ENCODE results near the gene ZNF778. TPM values are rescaled to one million over a fixed set of nuclear protein-coding genes. Genes with fewer than 3 reads are reported as not detected.

Gene ZNF778
- polyA plus RNA-seq, 1 of the 3 experiments (the other 2 are of a cell fraction) = 10.8 TPM

GRCh38 chr16:89207993-89208392, 9.5 kb upstream of the ZNF778 start:
- Histone ChIP-seq H3K9me3 (no peaks in the 10 kb centered on the region), H3K27me3 (ENCODE audit: insufficient read depth) (peaks cover 62% of the 10 kb centered on the region), H3F3A (replicated peaks; ENCODE audit: insufficient read depth) (peaks cover 12% of the 10 kb centered on the region), H4K20me1 (ENCODE audit: insufficient read depth) (no peaks in the 10 kb centered on the region), H3K4me2 (no peak overlapping the region), H3K36me3 (replicated peaks in 1 of 2; ENCODE audit: control insufficient read depth in 1 of 2, insufficient read depth in 2 of 2, low read length in 1 of 2) (no peaks in the 10 kb centered on the region), H3K9me2 (no peaks in the 10 kb centered on the region), H2AFZ (ENCODE audit: low read depth) (no peak overlapping the region), H3K79me2 (ENCODE audit: insufficient read depth) (no peaks in the 10 kb centered on the region), H3K4me3 (ENCODE audit: low read depth in 2 of 2, low read length in 1 of 2) (no peak overlapping the region), H3K4me1 (ENCODE audit: control insufficient read depth in 1 of 2, insufficient read depth in 2 of 2, low read depth in 1 of 2, low read length in 1 of 2) (peaks cover 0 to 5% of the 10 kb centered on the region in 2 experiments; a peak in 1 of 4 replicates), H3K9ac (no peak overlapping the region), H3K27ac (ENCODE audit: low read depth in 2 of 2, low read length in 1 of 2) (no peak overlapping the region)
- ChIA-PET CTCF (interaction anchor here (1.3 to 1.5 kb wide), 2 partner anchors 8 to 470 kb away, joined by 4 to 5 read pairs; no protein-coding TSS in a partner anchor), POLR2A (no interaction called here)
- DNase-seq = no peak
- TF ChIP-seq JUND (IDR thresholded peaks at IDR 0.05) (no peak), EZH2phosphoT487 (IDR thresholded peaks at IDR 0.05; ENCODE audit: borderline replicate concordance, low read depth) (no peak), EP300 (IDR thresholded peaks at IDR 0.05; ENCODE audit: borderline replicate concordance in 1 of 2, low read depth in 1 of 2, low read length in 1 of 2) (no peak), TAF1 (IDR thresholded peaks at IDR 0.05; ENCODE audit: borderline replicate concordance, low read depth, low read length) (no peak), MAX (IDR thresholded peaks at IDR 0.05; ENCODE audit: low read depth) (no peak), SMC3 (IDR thresholded peaks at IDR 0.05; ENCODE audit: low read depth, low read length) (no peak)
- 49% methylated on average over 4 of the region's 4 CpGs for WGBS (ENCODE audit: low lambda C conversion rate)

- H3K9ac ChIP-seq = no peak overlapping the region
- H3K27ac ChIP-seq (ENCODE audit: low read depth in 2 of 2, low read length in 1 of 2) = no peak overlapping the region
- no peaks in the 10 kb centered on the region for H3K36me3 ChIP-seq (replicated peaks in 1 of 2; ENCODE audit: control insufficient read depth in 1 of 2, insufficient read depth in 2 of 2, low read length in 1 of 2)
- H3K27me3 ChIP-seq (ENCODE audit: insufficient read depth) = peaks cover 52% of the 10 kb centered on the region
- no peak overlapping the region for H3K4me3 ChIP-seq (ENCODE audit: low read depth in 2 of 2, low read length in 1 of 2)
- 23% methylated on average over 13 of the region's 15 CpGs for WGBS (ENCODE audit: low lambda C conversion rate)
- ChIA-PET CTCF (interaction anchor here (0.9 to 2.6 kb wide), 4 partner anchors 31 to 473 kb away, joined by 3 to 10 read pairs (median 4); no protein-coding TSS in a partner anchor), POLR2A (no interaction called here)
- no peak overlapping the region for H3K4me2 ChIP-seq
- peaks cover 0 to 5% of the 10 kb centered on the region in 2 experiments; a peak in 1 of 4 replicates for H3K4me1 ChIP-seq (ENCODE audit: control insufficient read depth in 1 of 2, insufficient read depth in 2 of 2, low read depth in 1 of 2, low read length in 1 of 2)
- H3F3A ChIP-seq (replicated peaks; ENCODE audit: insufficient read depth) = no peaks in the 10 kb centered on the region
- H4K20me1 ChIP-seq (ENCODE audit: insufficient read depth) = no peaks in the 10 kb centered on the region
- no peak for DNase-seq
- H3K9me2 ChIP-seq = no peaks in the 10 kb centered on the region
- no peaks in the 10 kb centered on the region for H3K9me3 ChIP-seq
- H2AFZ ChIP-seq (ENCODE audit: low read depth) = no peak overlapping the region
- no peaks in the 10 kb centered on the region for H3K79me2 ChIP-seq (ENCODE audit: insufficient read depth)
- TF ChIP-seq SMC3 (IDR thresholded peaks at IDR 0.05; ENCODE audit: low read depth, low read length) (no peak), ZBTB33 (IDR thresholded peaks at IDR 0.05; ENCODE audit: borderline replicate concordance, low read depth) (no peak), CTCF (IDR thresholded peaks at IDR 0.05) (no peak), SIN3A (IDR thresholded peaks at IDR 0.05; ENCODE audit: borderline replicate concordance, low read depth, low read length) (no peak), PBX3 (IDR thresholded peaks at IDR 0.05) (no peak), RXRA (IDR thresholded peaks at IDR 0.05; ENCODE audit: borderline replicate concordance, low read depth) (no peak), FOXJ3 (CRISPR knock-in tag; IDR thresholded peaks at IDR 0.05) (no peak), FOSL2 (IDR thresholded peaks at IDR 0.05; ENCODE audit: borderline replicate concordance, low read depth) (no peak), JUND (IDR thresholded peaks at IDR 0.05) (no peak), MAX (IDR thresholded peaks at IDR 0.05; ENCODE audit: low read depth) (no peak), POLR2AphosphoS5 (IDR thresholded peaks at IDR 0.05; ENCODE audit: low read depth, low read length) (no peak), EZH2phosphoT487 (IDR thresholded peaks at IDR 0.05; ENCODE audit: borderline replicate concordance, low read depth) (no peak), RCOR1 (IDR thresholded peaks at IDR 0.05; ENCODE audit: low read length) (no peak), YY1 (IDR thresholded peaks at IDR 0.05; ENCODE audit: low read depth) (no peak), TAF1 (IDR thresholded peaks at IDR 0.05; ENCODE audit: borderline replicate concordance, low read depth, low read length) (no peak), RAD21 (IDR thresholded peaks at IDR 0.05; ENCODE audit: low read length) (no peak)
These were observed 7.9 kb upstream of the ZNF778 start for GRCh38 chr16:89209522-89210044.
